Activated naive CD4-positive, alpha-beta T cell (primary cell): ENCODE measurements around the gene PLA2G4E.

Experiments used
- DNase-seq, 4 experiments: peaks; one replicate each; lab custom pipeline; 2025; lab: John Stamatoyannopoulos, UW

Gene PLA2G4E

DNA sequence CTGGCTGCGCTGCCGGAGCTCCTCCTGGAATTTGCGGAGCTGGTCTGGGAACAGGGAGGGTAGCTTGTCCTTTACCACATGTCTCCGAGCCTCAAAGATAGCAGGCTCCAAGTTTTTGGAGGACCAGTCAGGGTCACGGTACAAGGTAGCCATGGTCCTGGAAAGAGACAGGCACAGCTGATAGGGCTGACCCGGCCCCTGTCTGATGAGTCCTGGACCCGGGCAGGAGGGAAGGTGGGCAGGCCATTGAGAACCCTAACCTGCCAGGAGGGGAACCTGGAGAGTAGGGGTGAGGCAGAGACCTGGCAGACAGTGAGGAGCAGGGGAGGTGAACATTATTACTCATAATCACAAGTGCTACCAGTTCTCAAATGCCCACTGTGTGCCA lies 28.0 kb downstream of the PLA2G4E start:
- DNase-seq: no peak

DNA sequence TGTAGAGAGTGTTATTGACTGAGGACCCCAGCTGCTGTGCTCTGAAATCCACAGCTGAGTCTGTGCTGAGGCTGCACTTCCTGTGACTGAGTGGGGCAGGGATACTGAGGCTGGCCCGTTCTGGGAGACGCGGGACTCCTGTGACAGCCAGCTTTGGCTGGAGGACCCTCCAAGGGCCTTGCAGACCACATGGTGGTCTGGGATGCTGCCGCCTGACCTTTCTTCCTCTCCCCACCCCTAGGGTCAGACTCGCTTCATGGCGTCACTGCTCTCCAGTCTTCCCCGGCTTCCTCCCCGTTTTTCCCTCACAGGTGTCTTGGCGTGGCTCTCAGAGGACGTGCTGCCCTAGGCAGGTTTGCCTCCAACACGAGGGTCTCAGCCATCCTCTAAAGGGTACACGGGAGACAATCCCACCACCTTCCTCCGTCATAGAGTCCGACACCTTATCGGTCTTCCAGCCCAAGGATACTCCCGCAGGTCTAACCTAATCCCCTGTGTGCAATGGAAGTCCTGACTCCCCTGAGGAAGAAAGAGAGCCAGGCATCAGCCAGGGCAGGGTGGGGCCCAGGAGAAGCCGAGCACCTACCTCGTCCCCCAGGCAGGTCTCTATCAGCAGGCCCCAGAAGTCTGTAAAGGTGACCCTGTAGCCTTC lies 28.6 kb downstream of the PLA2G4E start:
- DNase-seq: no peak

DNA sequence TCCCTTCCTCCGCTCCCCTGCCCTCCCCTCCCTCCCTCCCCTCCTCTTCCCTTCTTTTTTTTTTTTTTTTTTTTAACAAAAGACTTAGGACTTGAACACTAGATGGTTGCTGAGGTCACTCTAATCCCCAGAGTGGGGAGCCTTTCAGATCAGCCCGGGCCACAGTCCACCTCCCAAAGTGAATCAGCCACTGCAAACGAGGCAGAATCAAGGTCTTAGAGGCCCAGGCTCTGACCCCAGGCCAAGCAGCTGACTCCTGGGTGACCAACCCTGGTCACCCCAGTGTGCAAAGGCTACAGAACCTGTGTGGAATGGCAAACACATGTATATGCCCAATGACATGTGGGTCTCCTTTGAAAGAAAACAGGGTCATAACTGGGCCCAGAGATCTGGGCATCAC lies 30.2 kb downstream of the PLA2G4E start:
- no peak for DNase-seq

DNA sequence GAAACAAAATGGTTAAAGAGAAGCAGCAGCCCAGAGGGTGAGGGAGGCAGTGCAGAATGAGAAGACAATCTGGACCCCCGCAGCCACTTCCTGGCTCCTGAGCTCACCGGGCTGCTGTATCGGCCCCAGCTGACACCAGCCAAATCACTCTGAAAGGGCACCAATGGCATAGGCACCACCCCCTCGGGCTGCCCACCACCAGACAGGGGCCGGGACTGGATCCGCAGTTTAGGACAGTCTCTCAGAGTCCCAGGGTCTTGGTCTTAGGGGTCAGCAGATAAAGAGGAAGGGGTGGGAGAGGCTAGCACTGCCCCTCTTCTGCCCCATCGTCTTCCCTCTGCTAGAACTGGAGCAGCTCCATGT lies 30.6 kb downstream of the PLA2G4E start:
- DNase-seq: no peak

DNA sequence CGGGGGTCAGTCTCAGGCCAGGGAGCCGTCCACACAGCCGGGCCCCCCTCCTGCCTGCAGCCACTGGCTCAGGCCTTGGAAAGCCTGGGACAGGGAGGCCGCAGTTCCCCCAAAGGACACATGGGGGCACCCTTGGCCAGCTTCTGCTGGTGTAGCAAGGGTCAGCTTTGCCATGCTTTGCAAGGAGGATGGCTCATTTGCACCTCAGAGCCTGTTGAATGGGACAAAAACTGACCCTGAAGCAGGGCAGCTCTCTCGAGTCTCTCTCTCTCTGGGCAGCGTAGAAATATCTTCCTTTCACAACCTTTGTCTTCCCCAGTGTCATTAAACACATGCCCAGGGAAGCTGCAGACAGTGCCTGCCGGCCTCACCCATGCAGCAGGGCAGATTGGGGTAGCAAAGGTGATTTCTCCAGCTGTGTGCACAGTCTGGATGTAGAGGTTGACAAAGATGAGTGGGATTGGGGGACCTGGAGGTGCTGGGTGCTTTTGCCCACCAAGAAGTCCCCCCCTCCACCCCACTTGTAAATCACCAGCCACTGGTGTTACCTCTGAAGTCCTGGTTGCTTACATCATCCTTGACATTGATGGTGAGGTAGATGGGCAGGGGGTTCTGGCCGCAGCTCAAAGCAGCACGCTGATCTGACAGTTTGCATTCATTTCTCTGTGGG lies 31.1 kb downstream of the PLA2G4E start:
- DNase-seq: peak; percentile 71 to 90 (median 79)

DNA sequence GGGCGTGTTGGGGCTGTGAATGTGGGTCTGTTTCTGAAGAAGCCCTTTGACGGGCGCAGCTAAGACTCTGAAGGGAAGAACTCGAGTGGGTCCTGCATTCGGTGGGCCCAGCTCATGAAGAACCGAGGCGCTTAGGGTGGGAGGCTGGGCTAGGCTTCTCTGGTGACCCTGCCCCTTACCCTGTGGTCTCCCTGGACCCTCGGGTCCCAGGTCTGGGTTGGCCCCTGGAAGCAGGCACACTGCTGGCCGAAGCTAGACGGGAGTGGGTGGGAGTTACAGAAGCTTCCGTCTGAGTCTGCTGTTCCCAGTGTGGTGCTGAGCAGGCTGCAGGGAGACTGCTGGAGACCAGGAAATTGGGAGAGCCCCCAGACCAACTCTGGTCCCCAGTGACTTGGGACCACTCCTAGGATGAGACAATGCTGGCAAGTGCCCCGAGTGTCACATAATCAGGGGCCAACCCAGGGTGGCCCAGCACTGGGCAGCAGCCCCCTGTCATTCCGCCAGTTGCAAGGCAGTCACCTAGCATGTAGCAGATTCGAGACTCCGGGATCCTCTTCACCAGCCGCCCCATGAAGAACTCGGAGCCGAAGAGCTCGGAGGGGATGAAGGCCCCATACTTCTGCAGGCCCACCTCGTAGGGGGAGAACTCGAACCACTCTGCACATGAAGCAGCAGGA lies 31.8 kb downstream of the PLA2G4E start:
- DNase-seq: no peak

DNA sequence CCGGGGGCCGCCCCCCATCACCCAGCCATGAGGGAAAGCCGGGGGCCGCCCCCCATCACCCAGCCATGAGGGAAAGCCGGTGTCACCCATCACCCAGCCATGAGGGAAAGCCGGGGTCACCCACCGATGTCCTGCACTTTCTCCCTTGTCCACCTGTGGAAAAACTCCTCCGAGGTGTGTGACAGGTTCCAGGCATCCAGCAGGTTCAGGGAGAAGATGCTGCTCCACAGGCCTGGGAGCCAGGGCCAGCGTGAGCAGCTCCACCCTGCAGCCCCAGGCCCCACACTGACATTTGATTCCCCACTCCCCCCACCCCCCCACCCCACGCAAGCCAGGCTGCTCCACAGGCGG lies 32.9 kb downstream of the PLA2G4E start:
- no peak for DNase-seq

DNA sequence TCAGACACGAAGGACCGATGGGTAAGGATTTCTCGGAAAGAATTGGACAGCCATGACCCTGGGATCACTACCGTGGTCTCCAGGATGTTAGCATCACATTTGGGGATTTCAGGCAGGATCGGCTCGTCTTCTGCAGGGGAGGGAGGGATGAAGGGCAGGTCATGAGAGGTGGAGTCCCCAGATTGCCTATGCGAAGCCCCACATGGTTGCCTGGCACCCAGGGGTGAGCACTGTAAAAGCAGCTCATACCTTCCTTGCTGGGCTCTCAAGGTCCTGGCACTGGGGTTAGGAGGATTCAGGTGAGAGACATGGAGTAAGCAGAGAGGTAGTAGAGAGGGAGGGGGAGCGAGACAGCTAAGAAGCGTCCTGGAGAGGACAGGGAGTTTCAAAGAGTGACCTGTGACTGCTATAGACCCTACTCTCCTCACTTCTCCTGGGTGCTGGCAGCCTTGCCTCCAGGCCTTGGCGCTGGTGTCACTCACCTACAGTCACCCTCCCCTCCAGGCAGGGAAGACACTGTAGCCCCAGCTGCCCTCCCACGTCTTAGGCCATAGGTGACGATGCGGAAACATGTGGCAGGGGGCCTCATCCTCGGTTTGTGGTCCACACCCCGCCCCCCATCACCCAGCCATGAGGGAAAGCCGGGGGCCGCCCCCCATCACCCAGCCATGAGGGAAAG lies 33.5 kb downstream of the PLA2G4E start:
- DNase-seq: no peak

DNA sequence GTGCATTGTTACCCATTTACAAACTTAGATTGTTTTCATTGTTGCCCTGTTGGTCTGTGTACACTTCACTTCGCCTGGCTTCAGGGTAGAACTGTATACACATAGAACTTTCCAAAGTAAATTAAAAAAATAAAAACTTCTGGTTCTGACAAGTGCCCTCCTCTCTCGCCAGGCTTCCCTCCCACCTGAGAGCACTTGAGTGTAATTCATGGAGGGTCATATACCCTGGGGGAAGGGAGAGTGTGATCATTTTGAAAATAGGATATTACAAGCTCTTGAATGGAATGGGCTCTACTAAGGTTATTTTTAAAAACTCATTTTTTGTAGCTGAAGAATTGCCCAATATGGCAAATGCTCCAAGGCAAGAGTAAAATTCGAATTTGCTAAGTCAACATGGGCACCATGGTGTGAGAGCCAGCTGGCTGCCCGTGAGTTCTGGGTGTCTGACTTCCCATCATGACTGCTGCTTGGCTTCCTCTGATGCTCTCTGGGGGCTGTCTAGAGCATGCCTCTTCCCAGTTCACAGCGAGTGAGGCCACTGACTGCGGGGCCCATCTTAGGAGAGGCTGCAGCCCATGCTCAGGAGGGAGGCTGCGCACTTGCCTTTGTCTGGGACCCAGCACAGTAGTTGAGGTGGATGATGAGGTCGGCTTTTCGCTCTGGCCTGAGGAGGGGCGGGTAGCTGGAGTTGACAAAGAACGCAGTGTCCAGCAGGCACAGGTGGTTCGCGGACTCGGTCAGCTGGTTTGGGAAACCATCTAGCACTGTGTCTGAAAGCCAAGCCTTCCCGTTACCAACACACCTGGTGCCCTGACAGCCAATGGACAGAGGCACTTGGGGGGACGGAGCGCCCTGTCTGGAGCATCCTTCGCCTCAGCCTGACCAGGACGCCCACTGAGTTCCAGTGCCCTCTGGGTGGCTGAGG lies 35.3 kb downstream of the PLA2G4E start:
- DNase-seq: no peak

DNA sequence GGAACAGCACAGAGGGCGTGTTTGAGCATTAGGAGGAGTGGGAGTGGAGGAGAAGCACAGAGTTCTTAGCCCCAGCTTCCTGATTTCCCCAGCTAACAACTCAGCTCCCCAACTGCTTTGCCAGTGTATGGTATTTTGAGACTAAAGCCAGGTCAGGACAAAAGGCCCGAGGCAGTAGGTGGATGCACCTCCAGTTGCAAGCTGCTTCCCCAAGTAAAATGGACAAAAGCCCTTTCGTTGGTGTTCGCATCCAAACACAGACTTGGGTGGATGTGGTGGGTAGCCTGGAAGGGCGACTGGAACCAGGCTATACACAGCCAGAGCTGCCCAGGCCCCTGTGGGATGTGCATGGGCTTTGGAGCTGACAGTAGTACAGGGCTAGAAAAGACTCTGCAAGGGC lies 36.2 kb downstream of the PLA2G4E start:
- no peak for DNase-seq

DNA sequence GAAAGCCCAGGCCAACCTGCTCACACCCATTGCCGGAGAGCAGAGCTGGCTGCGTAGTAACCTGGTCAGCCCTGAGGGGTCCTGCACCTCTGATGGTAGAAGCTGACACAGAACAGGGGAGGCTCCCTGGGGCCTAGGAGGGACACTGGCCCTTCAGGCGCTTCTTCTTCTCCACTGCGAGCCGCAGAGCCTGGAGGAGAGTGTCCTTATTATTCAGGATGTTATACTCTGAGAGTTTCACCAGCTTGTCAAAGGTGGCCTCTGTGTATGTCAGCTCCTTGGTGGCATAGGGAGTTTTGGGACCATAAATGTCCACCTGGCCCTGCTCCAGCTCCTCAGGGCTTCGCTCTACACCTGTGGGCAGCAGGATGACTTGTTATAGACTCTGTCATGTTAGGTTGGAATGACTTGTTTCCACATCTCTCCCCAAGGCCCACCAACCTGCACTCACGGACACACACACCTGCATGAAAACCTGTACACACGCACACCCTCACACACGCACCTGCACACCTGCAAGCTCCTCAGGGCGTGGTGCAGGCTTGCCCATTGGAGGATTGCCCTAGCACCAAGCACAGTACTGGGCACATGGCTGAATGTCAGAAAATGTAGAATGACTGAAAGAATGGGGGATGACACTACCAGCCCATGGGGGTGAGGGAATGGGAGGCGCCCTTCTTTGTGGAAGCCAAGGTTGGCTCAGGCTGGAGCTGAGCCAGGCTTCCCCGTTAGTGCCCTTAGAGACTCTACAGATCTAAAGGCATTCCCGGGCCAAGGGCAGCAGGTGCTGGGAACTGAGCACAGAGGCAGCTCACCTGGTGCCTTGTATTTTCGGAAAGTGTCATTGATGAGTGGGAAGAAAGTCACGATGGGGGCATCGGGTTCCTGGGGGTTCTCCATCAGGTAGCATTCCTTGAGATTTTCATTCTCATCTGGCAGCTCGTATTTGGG lies 36.9 kb downstream of the PLA2G4E start:
- DNase-seq: no peak

DNA sequence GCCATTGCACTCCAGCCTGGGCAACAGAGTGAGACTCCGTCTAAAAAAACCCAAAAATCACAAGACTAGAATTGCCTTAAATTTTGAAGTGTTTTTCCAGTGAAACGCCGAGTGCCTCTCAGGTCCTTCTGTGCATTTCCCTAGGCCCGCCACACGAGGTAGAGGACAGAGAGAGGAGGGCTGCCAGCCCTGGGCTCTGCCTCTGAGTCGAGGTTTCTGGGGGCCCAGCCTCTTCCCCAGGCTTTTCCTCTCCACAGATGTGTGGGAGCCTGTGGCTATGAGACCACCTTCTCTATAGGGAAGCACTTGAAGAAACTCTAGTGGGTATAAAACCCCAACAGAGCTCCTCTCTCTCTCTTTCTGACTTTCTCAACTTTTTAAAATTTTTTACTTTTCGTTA lies 37.6 kb downstream of the PLA2G4E start:
- DNase-seq: no peak

DNA sequence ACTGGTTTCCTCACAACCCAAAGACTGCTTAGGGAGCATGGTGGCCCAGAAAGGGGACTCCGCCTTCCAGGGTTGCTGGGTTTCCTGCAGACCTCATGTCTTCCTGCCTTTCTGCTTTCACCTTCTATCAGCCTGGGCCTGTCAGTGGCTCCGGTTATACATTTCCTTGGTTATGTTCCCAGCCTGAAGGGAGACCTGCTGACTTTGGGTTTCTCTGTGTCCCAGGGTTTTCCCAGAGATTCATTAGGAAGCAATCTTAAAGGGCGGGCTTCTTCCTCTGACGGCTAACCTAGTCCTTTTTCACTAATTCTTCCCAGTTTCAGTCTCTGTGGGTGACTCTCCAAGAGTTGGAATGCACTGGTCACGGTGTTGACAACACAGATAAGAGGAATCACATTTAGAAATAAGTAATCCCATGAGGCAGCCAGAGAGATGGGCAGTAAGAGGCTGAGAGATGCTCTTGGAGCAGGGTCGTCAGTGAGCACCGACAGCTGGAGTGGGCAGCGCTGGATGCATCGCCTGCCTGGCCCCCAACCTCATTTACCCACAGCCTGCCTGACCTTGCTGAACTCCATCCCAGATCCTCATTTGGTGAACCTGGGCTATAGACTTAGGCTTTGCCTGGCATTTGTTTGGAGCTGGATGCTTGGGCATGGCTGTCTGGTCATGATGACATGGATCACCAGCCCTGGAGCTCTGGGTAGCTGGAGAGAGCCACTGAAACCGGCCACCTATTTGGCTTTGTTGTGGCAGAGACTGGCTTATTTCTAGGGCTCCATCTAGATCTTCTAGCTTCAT lies 38.5 kb downstream of the PLA2G4E start:
- no peak for DNase-seq

DNA sequence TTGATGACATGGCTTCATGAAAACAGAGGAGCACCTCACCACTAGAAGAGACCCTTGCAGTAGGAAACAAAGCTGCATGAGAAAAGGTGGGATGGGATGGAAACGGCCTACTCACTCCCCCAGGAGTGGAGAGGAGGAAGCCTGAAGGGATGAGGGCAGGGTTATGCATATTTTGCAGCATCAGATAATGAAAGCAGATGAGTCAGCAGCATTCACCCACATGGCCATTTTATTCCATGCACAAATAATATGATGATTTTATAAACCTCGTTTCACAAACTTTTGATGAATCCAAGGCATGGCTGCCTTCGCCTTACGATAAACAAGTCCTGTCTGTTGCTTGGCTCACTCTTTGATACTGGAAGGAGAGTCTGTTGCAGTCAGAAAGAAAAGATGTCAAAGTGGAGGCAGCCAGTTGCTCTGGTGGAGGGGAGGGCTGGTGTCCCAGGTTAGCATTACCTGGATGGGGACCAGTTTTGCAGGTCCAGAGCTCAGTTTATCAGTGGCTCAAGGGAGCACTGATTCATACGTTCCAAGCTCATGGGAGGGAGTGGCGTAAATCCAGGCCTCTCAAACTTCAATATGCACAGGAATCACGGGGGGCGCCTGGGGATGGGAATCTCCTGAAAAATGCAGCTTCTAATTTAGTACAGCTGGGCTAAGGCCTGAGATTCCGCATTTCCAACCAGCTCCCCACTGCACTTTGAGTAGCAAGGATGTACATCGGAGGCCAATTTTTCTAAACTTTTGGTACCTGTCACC lies 39.3 kb downstream of the PLA2G4E start:
- no peak for DNase-seq

DNA sequence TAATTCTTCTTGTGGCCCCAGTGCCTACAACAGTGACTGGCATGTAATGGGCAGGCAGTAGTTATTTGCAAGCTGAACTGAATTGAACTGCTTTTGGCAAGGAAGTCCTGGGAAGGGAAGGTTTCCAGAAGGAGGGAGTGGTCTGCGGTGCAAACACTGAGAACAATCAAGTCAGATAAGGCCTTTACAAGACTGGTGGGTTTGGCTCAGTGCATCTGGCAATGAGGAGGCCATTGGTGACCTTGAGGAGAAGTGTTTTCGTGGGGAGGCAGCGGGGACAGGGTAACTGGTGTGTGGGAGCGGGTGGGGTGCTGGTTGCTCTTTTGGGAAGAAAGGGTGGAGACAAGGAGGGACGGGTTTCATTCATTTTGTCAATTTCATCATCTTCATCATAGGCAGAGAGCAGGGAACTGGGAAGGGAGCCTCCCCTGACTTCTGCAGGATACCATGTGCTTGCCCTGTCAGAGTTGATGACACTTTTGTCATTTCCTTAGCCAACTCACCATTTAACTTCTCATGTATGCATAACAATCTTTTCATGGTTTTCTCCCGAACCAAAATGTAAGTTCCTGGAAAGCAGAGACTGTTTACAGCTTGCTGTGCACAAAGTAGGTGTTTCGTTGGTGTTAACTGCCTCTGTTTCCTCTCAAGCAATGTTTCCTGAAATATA lies 40.1 kb downstream of the PLA2G4E start:
- no peak for DNase-seq

DNA sequence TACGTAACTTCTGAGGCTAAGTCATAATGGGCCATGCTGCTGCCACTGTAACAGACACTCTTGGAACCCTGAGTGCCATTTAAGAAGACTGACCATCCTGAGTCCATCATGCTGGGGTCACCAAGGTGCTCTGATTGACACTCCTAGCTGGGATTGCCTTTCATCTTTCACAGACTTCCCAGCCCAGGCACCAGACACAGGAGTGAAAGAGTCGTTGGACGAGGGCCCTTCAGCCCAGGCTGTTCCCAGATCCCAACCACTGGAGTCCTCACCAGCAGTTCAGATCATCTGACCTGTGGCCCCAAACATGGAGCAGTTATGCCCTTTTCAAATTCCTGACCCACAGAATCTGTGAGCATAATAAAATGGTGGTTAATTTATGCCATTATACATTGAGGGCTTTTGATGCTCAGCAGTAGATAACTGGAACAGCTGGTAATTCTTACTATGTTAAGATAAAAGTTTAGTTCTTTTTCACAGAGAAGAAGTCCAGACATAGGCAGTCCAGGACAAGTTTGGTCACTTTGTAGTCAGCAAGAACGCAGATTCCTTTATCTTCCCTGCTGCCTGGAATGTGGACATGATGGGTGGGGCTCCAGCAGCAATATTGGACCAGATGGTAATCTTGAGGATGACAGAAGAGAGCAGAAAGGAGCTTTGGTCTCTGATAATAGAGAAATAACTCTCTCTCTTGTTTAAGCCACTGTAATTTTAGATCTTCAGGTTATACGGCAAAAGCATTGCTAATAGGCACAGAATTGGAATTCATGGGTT lies 41.2 kb downstream of the PLA2G4E start:
- DNase-seq: no peak

DNA sequence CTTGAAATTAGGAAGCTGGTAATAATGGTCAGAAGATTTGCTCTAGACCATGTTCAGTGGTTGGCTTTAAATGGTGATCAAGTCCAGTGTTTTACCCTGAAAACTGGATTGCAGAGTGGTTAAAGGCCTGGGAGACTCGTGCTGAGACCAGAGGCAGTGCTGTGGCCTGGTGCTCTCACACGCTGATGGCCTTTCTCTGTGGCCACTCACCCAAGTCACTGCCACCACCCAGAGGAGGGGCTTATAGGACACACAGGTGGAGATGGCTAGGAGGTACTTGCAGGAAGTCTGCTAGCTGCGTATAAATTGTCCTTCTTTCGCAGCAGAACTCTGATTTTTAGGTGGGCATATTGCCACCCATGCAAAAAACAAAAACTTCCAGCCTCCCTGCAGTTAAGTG lies 42.3 kb downstream of the PLA2G4E start:
- DNase-seq: no peak
